NCI-H524 (cell line): Measurements from ENCODE around the gene OPCML.

Experiments
- DNase-seq, 2 experiments: peaks; one replicate each; lab custom pipeline; 2025; lab: John Stamatoyannopoulos, UW

The OPCML gene

GRCh38 chr11:133291780-133292179, 240.5 kb downstream of the OPCML start:
- DNase-seq: no peak

GRCh38 chr11:133285359-133285758, 246.9 kb downstream of the OPCML start:
- DNase-seq: no peak

DNA sequence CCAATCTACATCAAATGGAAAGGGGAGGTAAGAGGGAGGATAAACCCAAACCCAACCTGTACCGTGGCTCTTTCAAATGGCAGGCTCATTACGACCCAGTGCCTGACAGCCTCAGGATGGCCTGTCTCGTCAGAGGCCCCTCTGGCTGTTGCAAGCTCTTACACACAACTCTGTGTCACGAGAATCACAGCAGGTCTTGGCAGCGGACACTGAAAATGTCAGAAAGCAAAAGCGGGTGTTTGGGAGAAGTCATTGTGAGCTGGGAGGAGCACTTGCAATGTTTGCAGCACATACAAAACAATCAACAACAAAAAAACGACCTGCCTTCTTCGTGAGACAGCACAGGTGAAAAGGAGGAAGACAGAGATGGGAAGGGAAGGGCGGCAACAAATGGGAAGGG, 248.1 kb downstream of the OPCML start:
- no peak for DNase-seq

DNA sequence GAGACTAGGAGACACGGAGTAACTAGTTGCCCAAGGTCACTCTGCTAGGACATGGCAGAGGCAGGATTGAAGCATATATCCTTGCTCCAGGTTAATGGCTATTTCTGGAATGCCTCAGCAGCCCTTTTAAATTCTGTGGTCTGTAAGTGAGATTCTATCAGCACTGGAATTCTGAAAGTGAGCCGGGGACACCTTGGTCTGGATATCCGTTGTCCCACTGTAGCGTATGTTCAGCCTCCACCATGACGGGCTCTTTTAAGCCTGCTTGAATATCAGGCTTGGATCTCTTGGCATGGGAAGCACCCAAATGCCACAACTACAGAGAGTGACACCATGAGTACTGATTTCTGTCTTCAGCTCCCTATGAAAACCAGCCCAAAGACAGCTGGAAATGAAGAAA, 254.4 kb downstream of the OPCML start:
- DNase-seq: no peak

GRCh38 chr11:133271871-133272776, 260.2 kb downstream of the OPCML start:
- no peak for DNase-seq

DNA sequence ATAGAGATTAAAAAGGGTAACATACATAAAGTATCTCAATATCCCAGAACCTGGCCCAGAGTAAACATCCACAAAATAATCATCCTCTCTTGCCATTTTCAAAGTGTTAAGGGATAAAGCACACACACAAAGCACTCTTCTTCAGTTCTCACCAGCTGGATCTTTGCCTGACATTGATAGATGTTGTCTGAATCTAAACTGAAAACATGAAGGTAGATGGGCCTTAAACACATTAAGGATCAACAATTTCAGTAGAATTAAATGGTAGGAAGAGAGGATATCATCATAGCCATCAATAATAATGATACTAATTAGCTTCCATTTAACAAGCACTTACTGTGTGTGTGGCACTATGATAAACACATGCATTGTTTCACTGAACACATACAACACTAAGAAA, 261.1 kb downstream of the OPCML start:
- no peak for DNase-seq

- DNase-seq: no peak
Observed at GRCh38 chr11:133269267-133269666, 263.0 kb downstream of the OPCML start.

- no peak for DNase-seq
Observed at GRCh38 chr11:133266986-133267385, 265.3 kb downstream of the OPCML start.

- no peak for DNase-seq
Observed at GRCh38 chr11:133265530-133266035, 266.7 kb downstream of the OPCML start.

DNA sequence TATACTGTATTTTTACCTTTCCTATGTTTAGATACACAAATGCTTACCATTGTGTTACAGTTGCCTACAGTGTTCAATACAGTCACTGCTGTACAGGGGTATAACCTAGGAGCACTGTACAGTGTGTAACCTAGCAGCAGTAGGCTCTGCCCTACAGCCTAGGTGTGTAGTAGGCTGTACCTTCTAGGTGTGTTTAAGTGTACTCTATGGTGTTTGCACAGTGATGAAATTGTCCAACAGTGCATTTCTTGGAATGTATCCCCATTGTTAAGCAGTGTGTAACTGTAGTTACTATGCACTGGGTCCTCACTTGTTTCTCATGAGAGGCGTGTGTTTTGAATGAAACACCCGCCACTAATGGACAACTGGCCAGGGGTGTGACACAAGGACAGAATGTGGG, 269.0 kb downstream of the OPCML start:
- no peak for DNase-seq

DNA sequence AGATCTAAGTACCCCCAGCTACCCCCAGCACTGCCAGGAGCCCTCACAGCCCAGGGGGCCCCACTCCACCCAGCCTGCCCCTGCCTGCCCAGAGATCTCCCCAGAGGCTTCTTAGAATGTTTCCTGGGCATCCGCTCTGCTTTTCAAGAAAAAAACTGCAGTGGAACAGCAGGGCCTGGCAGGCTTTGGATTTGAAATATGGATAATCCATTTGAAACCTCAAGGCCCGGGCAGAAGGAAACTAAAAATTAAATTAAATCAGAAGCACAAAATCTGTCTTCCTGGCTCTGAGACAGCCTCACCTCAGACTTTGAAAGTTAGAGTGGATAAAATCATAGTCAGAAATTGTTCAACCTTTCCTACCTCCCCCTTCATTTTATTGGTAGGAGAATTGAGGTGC, 273.6 kb downstream of the OPCML start:
- DNase-seq: no peak

- no peak for DNase-seq
Observed at GRCh38 chr11:133254601-133255000, 277.7 kb downstream of the OPCML start.

DNA sequence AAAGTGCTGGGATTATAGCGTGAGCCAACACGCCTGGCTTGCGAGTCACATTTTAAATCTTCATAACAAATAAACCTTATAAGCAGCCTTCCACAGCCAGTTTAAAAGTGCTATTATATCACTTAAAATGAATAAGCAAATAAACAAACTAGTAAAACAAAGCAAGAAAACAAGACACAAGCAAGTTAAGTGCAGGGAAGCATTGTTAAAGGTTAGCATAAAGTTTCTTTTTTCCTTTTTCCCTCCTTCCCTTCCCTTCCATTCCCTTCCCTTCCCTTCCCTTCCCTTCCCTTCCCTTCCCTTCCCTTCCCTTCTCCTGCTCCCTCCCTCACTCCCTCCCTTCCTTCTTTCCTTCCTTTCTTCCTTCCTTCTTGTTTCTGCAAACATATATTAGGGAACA, 278.7 kb downstream of the OPCML start:
- no peak for DNase-seq

- no peak for DNase-seq
Observed at GRCh38 chr11:133251841-133252240, 280.5 kb downstream of the OPCML start.

DNA sequence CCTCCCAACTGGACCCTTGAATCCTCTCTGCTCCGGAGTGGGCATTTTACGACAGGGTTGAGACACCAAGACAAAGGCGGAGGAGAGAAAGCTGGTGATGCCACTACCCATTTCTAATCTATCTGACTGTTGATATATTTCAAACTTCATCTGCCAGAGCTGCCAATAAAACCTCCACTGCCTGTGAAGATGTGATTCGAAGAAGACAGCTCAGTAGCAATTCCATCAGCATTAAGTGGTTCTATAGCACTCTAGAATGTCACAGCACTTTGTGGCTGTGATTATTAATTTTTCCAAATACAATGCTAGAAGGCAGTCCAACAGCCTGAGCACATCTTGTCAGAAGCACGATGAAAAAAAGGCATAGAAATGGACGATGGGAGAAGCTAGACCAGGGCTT, 282.8 kb downstream of the OPCML start:
- DNase-seq: no peak

- peak in 1 of 2 experiments; percentile 27 for DNase-seq
Observed at GRCh38 chr11:133249065-133249464, 283.2 kb downstream of the OPCML start.

GRCh38 chr11:133243832-133244231, 288.5 kb downstream of the OPCML start:
- DNase-seq: no peak

DNA sequence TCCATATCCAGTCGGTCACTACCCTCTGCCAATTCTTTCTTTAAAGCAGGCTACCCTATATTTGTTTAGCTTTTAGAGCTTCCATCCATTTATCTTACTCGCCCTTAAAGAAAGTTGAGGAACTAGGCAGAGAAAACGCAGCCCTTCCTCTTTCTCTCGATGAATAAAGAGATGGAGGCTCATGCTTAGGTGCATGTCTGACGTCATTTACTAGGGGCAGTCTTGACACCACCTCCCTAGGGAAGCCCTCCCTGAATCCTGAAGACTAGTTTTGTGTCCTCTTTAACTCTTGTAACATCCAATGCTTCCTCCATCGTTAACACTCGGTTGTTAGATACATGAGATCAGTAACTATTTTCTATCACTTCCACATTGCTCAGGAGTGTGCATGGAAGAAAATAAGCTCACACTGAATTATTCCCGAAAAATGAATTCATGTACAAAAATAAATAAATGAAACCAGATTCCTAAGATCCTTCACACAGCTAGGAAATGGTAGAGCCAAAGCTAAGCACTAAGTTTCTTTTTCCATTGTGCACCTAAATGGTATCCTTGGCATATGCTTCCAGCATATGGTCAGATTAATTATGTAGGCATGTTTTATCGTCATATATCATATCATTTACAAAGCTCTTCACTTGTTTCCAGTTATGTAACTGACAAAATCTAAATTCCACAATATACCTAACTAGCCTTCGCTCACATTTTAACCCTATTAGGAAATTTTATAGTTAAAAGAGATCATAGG, 291.2 kb downstream of the OPCML start:
- peak in 1 of 2 experiments; percentile 44 for DNase-seq

- DNase-seq: no peak
Observed at GRCh38 chr11:133239575-133239974, 292.7 kb downstream of the OPCML start.

GRCh38 chr11:133238495-133238894, 293.8 kb downstream of the OPCML start:
- DNase-seq: no peak

DNA sequence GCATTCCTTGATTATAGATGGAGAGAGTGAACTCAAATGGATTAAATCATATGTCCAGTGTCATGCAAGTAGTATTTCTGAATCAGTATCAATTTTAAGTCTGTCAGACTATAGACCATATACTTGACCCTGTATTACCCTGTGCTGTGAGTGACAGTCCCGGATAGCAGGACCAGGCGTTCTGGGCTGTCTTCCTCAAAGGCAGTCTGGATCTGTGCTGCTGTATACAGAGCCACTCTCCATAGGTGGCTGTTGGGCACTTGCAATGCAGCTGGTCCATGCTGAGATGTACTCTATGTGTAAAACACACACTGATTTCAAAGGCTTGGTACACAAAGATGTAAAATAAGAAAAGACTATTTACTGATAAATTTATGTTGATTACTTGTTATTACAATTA, 294.3 kb downstream of the OPCML start:
- no peak for DNase-seq

DNA sequence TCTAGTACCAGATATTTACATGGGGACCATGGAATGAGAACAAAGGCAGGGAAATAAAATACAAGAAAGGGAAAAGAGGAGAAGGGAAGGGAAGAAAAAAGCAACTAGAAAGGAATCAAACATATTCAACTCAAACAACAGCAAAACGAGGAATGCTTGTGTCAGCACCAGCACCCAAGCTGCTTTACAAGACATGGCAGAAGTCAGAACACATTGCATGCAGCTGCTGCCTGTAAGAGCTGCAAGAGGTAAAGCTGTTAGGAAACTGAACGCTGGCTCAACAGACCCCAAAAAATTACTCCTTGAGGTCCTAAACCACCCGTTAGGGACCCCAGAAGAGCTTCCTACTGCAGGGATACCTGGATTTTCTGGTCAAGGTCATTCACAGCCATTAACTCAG, 296.9 kb downstream of the OPCML start:
- no peak for DNase-seq

DNA sequence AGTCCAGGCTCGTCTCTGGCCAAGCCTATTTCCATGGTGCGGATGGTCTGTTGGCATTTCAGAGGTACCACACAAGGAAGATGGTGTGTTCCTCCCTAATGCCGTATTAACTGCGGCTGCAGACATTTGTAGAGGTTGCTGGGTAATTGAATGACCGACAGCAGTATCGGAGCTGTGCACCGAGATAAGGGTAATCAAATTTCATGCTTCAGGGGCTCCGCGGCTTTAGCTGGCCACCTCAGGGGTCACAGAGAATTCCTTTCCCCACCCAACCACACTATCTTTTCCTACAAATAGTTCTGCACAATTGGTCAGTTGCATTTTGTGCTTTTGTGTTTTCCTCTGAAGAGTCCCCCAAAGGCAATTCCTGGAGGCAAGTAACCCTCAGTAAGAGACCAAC, 297.4 kb downstream of the OPCML start:
- DNase-seq: no peak
